Myocyte (in vitro differentiated cells): ENCODE measurements around the gene CFAP90. TPM values are rescaled to one million over a fixed set of nuclear protein-coding genes. Genes with fewer than 3 reads are reported as not detected.

Experiments
- DNase-seq: peaks from one replicate; pipeline ENCODE4 v3.0.0-alpha.2; 2012; ENCODE audit warnings: low read depth
- total RNA-seq: library from RNA; depleted of rRNA; stranded (reverse); fragments of >200 nt; gene quantifications from 2 replicates; pipeline ENCODE4 v1.2.3, GENCODE V29; 2014

Gene CFAP90
- total RNA-seq, 1 donor from 2014 or later = not detected

DNA sequence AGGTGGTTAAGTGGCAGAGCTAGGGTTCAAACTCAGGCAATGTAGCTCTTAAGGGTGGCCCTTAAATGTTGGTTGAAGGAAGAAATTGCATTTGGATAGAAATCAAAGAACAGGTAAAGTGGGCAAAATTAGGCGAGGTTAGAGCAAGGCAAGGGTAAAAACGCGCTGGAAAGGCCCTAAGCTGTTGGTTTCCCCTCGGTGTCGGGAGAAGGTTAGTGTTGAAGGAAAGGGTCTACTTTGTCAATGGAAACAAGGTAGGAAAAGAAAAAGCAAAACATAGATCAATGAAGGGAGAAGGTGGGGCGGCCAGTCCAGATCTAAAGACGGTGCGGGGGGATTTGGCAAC lies 17.5 kb upstream of the CFAP90 start:
- no peak for DNase-seq

DNA sequence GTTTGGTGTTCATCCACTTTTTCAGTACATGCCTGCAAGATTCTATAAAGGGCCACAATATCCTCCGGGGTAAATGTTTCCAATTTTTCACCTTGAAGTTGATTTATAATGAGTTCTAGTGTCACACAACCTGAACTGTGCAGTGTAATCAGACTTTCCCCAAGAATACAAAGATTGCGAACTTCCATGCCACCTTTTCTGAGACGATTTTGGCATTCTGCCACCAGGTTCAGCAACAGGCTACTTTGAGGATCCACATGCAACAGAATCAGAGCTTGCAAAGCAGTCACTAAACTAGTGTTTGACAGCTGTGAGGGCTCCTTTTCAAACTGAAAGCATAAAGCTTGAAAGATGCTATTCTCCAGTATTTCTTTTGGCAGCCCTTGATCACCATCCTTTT lies 16.3 kb upstream of the CFAP90 start:
- no peak for DNase-seq

DNA sequence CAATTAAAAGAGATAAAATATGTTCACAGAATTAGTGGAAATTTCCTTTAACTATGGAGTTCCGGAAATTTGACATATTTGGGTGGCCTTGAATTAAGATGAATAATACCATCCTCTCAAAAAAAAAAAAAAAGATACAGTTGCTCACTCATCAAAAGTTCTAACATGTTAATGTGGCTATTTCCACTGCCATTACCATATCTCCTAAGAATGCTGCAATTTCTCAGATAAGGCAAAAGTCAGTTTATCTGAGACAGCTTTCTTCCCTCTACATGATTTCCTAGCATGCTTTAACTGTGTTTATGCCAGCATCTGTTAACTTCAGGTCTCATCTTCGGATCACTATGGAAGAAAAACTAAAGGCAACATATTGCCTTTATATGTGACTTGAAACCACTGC lies 15.3 kb upstream of the CFAP90 start:
- no peak for DNase-seq

DNA sequence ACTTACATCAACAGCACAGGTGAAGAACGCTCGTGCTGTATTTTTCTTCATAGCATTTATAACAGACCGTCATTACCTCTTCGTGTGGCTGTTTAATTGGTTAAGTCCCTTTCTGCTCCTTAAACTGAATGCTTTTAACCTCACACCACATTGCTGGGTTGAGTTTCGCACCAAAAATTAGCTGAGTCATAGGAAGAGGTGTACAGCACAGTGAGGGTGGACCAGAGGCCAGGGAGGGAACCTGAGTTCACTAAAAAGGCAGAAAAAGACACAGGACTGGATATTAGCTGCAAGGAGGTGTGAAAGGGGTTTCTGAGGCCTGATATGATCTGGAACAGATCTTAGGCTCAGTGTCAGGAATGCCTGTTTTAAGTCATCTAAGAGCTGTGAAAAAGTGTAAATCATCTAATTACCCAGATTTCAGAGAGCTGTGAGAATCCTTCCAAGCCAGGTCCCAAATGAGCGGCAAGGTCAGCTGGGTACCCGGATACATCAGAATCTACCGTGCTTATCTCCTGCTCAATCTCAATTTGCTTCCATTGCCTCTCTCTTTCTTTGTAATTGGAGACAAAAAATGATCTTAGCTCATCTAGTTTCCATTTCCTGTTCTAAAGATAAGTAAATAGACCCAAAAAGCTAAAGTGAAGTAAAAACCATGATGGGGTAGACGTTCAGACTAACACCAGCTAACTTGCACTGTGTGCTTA lies 7.1 kb upstream of the CFAP90 start:
- DNase-seq = no peak

DNA sequence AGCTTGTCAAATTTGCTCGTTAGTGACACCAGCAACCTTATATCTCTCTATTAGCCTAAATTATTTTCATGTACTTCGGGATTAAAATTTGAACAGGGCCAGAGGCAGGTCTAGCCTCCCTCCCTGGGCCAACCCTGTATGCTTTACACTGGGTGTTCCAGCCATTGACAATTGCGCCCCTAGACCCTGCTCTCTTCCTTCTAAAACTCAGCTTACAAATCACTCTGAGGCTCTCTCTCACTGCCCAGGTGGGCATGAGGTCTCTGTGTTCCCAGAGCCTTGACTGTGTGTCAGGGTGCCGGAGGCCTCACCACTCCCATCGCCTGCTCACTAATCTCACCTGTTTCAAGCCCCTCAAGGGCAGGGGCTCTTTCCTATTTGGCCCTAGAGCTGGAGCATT lies 6.4 kb upstream of the CFAP90 start:
- no peak for DNase-seq

DNA sequence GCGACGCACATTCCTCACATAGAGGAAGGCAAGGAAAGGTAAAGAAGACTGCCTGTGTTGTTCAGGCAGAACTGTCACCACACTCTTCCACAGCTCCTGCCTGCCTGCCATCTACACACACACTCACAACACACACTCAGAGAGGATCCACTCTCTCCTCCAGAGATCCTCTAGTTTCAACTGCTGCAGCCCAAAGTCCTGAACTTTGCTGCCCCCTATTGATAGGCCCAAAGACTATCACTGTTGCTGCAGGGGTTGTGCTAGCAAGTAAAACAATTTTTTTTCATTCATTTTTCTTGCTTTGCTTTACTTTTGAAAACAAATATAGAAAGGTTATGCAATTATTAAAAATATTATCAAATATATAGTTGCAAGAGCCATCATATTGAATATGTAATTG lies 5.9 kb upstream of the CFAP90 start:
- peak; percentile 56 for DNase-seq

DNA sequence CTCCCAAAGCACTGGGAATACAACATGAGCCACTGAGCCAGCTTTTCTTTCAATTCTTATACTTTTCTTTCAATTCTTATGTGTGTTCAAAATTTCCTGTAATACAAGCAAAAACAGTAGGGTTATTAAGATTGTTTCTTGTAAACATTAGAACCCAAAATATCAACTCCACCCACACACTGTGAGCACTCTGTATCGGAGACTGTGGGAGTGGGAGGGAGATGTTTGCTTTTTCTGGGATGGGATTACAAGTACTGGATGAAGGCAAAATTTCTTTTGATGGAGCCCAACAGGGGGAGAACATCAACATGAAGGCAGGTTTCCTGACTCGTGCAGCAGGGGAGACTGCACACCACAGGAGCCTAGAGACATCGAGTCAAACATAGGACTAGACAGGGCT lies 4.7 kb upstream of the CFAP90 start:
- DNase-seq = no peak

DNA sequence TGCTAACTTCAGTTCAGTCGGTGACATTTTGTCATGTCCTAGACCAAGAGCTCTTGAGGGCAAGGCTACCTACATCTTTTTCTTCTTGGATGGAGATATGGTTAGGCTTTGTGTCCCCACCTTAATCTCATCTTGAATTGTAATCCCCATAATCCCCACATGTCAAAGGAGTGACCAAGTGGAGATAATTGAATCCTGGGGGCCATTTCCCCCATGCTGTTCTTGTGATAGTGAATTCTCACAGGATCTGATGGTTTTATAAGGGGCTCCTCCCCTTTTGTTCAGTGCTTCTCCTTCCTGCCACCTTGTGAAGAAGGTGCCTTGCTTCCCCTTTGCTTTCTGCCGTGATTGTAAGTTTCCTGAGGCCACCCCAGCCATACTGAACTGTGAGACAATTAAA lies 2.1 kb upstream of the CFAP90 start:
- no peak for DNase-seq

DNA sequence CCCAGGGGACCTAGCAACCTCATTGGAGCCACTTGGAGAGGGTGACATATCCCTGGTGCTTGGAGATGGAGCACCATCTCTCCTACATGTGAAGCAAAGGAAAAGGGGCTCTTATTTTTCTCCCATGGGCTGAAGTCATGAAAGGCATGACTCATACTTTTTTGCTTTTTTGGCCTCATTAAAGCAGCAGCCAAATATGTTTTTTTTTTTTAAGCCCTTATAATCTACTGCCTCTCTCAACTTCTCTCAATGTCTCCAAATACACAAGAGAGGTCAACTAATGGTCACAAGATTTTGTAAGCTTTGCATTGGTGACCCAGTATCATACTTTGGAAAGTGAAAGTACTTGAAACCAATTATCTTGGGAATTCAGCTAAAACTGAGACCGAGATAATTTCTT lies 1.6 kb upstream of the CFAP90 start:
- DNase-seq = peak; percentile 8

DNA sequence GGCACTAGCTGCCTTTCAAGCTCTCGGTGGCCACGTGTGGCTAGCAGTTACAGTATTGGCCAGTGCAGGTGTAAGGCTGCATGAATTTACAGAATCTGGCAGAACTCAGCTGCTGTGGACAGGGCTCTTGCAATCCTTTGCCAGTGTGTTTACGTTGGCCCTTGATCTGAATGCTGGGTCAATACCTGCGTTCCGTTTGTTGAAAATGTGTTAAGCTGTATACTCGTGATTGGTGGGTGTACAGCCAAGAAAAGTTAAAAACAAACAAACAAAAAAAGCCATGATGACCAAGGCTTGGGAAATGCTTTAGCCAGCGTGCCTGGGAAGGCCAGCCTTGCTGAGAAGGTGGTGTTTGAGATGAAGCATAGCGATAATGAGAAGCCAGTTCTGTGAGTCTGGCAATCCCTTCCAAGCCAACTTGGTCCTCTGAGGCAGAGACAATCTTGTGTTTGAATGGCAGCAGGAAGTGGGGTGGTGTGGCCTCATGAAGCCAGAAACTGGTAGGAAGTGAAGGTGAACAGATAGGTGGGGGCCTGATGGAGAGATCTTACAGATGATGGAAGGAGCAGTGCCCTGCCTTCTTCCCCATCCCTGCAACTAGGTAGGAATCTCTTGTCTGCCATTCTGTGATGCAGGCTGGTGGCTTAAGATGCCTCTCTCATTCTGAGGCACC lies 820 bp upstream of the CFAP90 start:
- no peak for DNase-seq

DNA sequence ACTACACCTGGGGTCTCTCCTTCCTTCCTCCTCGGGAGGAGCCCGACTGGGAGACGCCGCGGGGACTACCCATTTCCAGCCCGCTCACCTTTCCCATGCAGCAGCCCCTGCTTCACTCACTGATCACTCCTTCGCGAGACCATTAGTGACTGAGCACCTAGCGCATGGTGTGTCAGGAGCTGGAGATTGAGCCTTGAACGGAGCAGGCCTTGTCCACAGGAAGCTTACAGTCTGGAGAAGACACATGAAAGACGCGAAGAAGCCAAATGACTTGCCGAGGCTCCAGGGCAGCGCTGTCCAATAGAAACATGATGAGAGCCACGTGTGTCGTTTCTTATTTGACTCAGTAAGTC lies 283 bp upstream of the CFAP90 start:
- DNase-seq = no peak

DNA sequence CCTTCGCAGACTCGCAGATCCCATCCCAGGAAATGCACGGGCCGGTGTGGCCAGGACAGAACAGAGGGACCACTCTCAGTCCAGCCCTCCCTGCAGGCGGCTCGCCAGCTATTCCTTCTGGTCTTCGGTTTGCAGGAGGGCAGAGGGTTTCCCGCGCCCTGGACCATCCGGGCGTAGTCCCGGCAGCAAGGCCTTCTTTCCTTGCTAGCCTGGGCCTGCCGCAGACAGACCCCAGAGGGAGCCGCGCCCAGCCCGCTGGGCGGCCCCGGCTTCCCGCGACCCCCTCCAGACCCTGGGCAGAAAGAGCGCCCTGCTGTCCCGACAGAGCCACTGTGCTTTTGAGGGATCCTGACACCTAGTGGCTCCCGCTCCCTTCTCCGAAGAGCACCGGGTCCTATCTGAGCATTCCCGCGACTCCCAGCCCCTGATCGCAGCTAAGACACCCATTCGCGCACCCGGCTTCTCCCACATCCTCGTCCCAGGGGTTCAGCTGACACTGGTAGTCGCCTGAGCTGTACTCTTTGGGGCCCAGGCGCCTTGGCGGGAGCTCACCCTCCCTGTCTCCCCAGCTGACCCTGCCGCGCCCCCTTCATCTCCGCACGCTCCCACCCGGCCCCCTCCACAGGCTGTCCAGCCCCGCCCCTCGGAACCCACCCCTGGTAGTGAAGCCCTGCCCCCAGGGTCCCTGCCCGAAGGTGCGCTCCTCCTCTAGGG lies 1.1 kb downstream of the CFAP90 start:
- no peak for DNase-seq

DNA sequence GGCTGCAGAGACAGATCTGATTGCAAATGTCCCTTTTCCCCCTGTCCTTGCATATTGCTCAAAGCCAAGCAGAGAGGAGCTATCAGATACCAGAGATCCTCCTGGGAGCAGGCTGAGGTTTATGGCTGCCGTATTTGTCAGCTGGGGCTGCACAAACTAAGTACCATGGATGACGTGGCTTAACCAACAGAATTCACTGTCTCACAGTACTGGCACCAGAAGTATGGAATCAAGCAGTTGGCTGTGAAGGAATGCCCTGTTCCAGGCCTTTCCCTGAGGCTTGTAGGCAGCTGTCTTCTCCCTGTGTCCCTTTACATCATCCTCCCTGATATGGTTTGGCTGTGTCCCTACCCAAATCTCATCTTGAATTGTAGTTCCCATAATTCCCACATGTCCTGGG lies 2.6 kb downstream of the CFAP90 start:
- peak; percentile 91 for DNase-seq

DNA sequence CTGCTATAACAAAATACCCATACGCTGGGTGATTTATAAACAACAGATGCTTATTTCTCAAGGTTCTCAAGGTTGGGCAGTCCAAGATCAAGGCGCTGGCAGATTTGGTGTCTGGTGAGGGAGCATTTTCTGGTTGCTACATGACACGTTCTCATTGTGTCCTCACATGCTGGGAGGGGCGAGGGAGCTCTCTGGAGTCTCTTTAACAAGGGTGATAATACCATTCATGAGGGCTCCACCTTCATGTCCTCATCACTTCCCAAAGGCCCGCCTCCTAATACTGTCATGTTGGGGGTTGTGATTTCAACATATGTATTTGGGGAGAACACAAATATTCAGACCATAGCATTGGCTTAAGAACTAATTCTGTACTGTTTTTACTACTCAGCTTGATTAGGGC lies 4.6 kb downstream of the CFAP90 start:
- DNase-seq = no peak

DNA sequence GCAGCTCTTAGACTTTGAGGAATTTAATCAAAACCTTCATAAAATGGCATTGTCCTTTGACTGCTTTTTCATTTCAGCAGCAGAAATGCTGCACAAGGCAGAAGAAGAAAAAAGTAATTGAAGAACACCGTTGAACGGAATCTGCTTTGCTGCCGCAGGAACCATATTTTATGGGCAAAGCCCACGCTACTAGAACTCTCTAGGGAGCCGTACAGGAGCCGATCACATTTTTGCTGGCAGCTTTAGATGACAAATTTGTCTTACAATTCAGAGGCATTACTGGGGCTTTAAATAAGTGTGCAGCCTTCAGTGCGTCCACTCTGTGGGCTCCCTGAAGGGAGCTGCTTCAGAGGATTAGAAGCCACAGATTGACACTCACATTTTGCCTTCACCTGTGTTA lies 5.4 kb downstream of the CFAP90 start:
- DNase-seq = no peak

DNA sequence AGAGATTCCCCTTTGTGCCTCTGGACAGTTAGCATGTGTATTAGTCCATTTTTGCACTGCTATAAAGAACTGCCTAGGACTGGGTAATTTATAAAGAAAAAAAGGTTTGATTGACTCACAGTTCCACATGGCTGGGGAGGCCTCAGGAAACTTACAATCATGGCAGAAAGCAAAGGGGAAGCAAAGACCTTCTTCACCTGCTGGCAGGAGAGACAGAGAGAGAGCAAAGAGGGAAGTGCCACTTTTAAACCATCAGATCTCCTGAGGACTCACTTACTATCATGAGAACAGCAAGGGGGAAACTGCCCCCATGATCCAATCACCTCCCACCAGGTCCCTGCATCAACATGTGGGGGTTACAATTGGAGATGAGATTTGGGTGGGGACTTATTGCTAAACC lies 6.0 kb downstream of the CFAP90 start:
- no peak for DNase-seq

DNA sequence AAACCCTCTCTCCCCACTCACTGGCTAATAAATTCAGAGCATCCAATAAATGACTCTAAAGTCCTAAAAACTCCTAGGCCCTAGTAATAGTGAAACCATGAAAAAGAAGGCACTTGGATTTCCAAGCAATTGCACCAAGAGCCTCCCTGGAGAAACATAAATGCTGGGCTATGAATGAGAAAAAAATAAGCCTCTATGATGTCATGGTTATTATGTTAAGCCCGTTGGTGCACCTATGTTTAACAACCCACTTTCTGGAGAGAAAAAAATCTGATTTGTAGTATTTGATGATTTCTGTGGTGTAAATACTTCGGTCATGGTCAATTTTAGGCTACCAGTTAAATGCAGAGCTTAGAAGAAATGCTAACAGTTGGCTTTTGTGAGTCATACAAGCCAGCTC lies 8.4 kb downstream of the CFAP90 start:
- no peak for DNase-seq

DNA sequence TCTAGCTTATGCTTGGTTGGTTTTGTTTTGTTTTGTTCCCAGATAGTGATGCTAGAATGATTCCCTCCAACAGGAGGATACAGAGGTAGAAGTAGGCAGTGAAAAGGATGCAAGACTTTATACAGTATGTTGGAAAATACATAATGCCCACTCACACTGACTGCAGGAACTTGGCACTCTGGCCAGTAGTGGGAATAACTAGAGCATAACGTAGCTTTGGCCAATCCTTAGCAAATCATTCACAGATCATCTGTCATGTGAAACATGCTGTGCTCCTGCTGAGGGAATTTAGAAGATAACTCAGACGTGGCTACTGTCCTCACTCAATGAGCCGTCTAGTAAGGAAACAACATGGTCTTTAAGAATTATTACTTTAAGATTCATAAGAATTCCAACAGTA lies 13.5 kb downstream of the CFAP90 start:
- DNase-seq = no peak

DNA sequence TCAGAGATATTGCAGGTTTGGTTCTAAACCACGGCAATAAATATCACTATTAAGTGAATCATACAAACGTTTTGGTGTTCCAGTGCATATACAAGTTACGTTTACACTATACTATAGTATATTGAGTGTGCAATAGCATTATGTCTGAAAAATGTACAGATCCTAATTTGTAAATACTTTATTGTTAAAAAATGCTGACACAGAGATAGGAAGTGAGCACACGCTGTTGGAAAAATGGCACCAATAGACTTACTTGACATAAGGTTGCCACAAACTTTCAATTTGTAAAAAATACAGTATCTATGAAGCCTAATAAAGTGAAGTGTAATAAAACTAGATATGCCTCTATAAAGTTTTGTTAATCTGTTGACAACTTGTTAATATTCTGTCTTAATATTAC lies 16.0 kb downstream of the CFAP90 start:
- DNase-seq = no peak

DNA sequence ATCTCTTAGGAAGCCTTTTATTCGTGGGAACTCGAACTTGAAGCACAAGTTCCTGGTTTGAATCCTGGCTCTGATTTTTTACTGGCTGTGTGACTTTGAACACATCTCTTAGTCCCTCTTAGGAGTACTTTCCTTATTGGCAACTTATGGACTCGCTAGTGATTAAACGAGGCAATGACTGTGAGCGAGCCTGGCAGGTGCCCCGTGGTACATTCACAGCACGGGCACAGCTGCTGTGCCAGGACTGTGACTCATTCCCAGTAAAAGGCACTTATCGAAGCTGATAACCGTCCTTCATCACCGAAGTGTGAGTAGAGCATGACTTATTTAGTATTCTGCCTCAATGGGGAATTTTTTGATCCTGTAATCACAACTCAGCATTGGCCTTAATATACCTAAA lies 22.7 kb downstream of the CFAP90 start:
- DNase-seq = peak; percentile 65

DNA sequence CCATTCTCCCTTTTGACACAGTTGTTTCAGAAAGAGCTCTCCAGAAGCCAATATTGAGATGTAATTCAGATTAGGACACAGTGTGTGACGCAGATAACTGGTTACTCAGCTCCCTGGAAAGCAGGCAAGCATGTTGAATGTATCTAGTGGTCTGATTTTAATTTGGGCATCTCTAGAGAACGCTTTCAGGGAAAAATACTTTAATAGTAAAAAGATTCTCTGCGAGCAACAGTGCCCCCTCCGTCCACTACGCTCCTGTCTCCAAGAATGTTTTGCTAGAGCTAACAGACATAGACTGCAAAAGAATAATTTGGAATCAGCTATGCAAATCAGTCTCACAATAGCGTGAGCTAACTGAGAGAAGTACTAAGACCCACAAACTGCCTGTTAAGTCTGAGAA lies 23.3 kb downstream of the CFAP90 start:
- DNase-seq = no peak

DNA sequence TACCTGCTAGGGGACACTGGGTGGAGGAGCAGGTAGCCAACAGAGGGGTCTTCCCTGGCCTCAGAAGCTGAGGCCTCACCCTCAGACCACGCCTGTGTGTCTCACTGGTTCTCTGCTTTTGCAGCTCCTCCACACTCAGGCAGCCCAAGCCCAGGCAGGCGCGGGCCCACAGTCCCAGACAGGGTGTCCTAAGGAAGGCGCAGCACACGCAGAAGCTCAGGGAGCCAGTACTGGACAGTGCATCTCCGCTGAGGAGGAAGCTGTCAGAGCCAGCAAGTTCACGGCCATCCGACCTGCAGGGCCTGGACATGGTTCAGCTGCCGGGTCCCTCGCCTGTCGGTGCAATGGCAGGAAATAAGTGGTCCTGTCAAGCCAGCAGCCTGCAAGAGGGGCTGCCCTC lies 25.3 kb downstream of the CFAP90 start:
- no peak for DNase-seq

DNA sequence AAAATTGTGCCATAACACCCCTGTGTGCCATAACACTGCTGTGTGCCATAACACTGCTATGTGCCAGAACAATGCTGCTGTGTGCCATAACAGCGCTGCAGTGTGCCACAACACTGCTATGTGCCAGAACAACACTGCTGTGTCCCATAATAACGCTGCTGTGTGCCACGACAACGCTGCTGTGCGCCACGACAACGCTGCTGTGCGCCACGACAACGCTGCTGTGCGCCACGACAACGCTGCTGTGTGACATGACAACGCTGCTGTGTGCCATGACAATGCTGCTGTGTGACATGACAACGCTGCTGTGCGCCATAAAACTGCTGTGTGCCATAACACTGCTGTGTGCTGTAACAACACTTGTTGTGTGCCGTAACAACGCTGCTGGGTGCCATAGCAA lies 25.9 kb downstream of the CFAP90 start:
- no peak for DNase-seq
